ENCODE data around the gene WDR13.
"Not testable (repeated sequence)": the region's sequence is repeated elsewhere in the genome, so short reads cannot be mapped to it uniquely, and the experiment has no call there.

Gene WDR13

GRCh38 chrX:48592971-48593370, 4.3 kb upstream of the WDR13 start:
- no peak for DNase-seq (ENCODE audit: low read depth in 3 of 3)

GRCh38 chrX:48595929-48596328, 1.4 kb upstream of the WDR13 start:
- no peak for DNase-seq (ENCODE audit: low read depth in 3 of 3)

GRCh38 chrX:48598614-48599013, 1.3 kb downstream of the WDR13 start:
- DNase-seq (ENCODE audit: low read depth in 3 of 3), result no peak

- DNase-seq (ENCODE audit: low read depth in 3 of 3), result no peak
Observed at GRCh38 chrX:48599341-48599740, 2.0 kb downstream of the WDR13 start.

- no peak for DNase-seq (ENCODE audit: low read depth in 3 of 3)
Observed at GRCh38 chrX:48600226-48600625, 2.9 kb downstream of the WDR13 start.

GRCh38 chrX:48601741-48602394, 4.6 kb downstream of the WDR13 start:
- DNase-seq (ENCODE audit: low read depth in 3 of 3), result no peak

- DNase-seq (ENCODE audit: low read depth in 3 of 3), result no peak
Observed at GRCh38 chrX:48604701-48605100, 7.4 kb downstream of the WDR13 start.

- no peak for DNase-seq (ENCODE audit: low read depth in 3 of 3)
Observed at GRCh38 chrX:48606091-48606490, 8.8 kb downstream of the WDR13 start.

GRCh38 chrX:48611703-48612102, 14.4 kb downstream of the WDR13 start:
- no peak for DNase-seq (ENCODE audit: low read depth in 3 of 3)

- DNase-seq (ENCODE audit: low read depth in 3 of 3), result no peak
Observed at GRCh38 chrX:48613502-48614160, 16.3 kb downstream of the WDR13 start.

- no peak for DNase-seq (ENCODE audit: low read depth in 3 of 3)
Observed at GRCh38 chrX:48616576-48616975, 19.3 kb downstream of the WDR13 start.

- no peak for DNase-seq (ENCODE audit: low read depth in 3 of 3)
Observed at GRCh38 chrX:48617542-48618340, 20.4 kb downstream of the WDR13 start.

- no peak for DNase-seq (ENCODE audit: low read depth in 3 of 3)
Observed at GRCh38 chrX:48626401-48627298, 29.4 kb downstream of the WDR13 start.

GRCh38 chrX:48631376-48632090, 34.2 kb downstream of the WDR13 start:
- peak; percentile 21 to 47 (median 33) for DNase-seq (ENCODE audit: low read depth in 3 of 3)

- no peak for DNase-seq (ENCODE audit: low read depth in 3 of 3)
Observed at GRCh38 chrX:48632207-48632606, 34.9 kb downstream of the WDR13 start.

GRCh38 chrX:48636301-48636700, 39.0 kb downstream of the WDR13 start:
- no peak for DNase-seq (ENCODE audit: low read depth in 3 of 3)

GRCh38 chrX:48636776-48637175, 39.5 kb downstream of the WDR13 start:
- DNase-seq (ENCODE audit: low read depth in 3 of 3), result no peak

GRCh38 chrX:48645669-48646068, 48.4 kb downstream of the WDR13 start:
- DNase-seq (ENCODE audit: low read depth in 3 of 3), result no peak

- DNase-seq (ENCODE audit: low read depth in 3 of 3), result no peak
Observed at GRCh38 chrX:48648336-48648751, 51.1 kb downstream of the WDR13 start.

GRCh38 chrX:48649102-48649501, 51.8 kb downstream of the WDR13 start:
- no peak for DNase-seq (ENCODE audit: low read depth in 3 of 3)

- DNase-seq (ENCODE audit: low read depth in 3 of 3), result not testable (repeated sequence)
Observed at GRCh38 chrX:48652055-48652579, 54.8 kb downstream of the WDR13 start.

All from stimulated activated CD4-positive, alpha-beta T cell treated with anti-CD3 and anti-CD28 coated beads, TNF-alpha, amount 100 ng/mL, for 48 hours (primary cell).